GM13977 (cell line): ENCODE measurements around the gene SYK.

Experiments used
- DNase-seq: peaks from one replicate; pipeline ENCODE4 v3.0.0; 2012; ENCODE audit warnings: low spot score
- CTCF ChIP-seq: IDR thresholded peaks from 2 replicates; pipeline ENCODE4 v1.5.1; 2012; ENCODE audit warnings: mild to moderate bottlenecking, control low read depth; ENCODE audit not compliant: insufficient read depth; ENCODE audit errors: extremely low read depth, missing control alignments
- in situ Hi-C: fragments of 300-500 bp; cut with MboI; formaldehyde crosslinking; loops from one replicate; pipeline ENCODE4 v1.12.0; 2022; ENCODE audit warnings: low sequenced_read_pairs, low pct_unique_long_range_greater_than_20kb, mixed read lengths, inconsistent platforms; ENCODE audit not compliant: unreplicated experiment

The SYK gene

GRCh38 chr9:90821697-90822096 is 20.1 kb downstream of the SYK start:
- no peak for DNase-seq
- in situ Hi-C loops: no loop called here
- no peak for TF ChIP-seq CTCF

- in situ Hi-C loops: no loop called here
- TF ChIP-seq CTCF: no peak
- DNase-seq: no peak
Measured at GRCh38 chr9:90822866-90823265, 21.2 kb downstream of the SYK start.

DNA sequence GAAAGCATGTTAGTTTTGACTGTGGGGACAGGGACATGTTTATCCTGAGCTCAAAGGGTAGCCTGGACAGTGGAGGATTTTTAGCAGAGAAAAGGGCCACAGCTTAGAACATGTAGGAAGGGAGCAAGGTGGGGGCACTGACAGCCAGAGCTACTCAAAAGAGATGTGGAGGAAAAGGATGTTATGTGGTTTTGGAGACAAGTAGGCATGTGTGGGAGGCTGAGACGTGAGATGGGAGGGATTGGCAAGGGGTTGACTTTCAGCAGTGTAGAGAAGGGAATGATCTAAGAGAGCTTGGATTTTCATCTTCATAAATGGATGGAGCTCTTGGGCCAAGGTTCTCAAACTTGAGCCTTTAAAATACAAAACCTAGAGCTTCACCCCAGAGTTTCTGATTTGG is 24.0 kb downstream of the SYK start:
- no peak for DNase-seq
- TF ChIP-seq CTCF: no peak
- in situ Hi-C loops: no loop called here

DNA sequence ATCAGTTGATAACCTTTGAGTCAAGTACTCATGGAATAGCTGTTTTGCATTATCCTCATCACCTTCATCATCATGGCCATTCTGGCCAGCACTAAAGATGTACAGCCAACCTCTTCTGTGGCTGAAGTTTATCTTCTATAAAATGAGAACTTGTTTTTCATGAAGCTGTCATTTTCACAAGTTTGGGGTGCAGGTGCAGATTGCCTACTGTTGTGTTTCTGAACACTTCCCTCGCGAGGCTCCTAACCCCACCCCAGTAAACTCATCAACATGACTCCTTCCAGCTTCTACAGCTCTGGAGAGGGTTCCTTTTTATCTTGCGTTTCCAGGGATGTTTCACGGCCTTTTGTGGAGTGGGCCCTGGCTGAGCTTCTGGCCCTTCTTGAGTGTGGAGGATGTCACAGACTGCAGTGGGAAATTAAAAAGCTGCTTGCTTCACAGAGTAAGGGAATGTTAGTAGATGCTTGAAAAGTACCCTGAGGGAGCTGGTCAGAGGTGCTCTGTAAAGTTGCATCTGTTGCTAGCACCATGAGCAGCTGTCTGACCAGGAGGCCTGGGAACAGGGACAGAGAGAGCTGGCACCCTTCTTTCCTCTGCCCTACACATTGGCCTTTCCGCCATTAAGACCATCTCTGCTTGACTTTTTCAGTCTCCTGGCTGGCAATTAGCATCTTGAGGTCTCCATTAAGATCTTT is 24.9 kb downstream of the SYK start:
- in situ Hi-C loops: no loop called here

GRCh38 chr9:90827181-90827871 is 25.7 kb downstream of the SYK start:
- in situ Hi-C loops: no loop called here
- no peak for DNase-seq
- TF ChIP-seq CTCF: no peak

More for the DNA sequence above, 24.9 kb downstream of the SYK start:
- no peak for TF ChIP-seq CTCF
- DNase-seq: no peak

DNA sequence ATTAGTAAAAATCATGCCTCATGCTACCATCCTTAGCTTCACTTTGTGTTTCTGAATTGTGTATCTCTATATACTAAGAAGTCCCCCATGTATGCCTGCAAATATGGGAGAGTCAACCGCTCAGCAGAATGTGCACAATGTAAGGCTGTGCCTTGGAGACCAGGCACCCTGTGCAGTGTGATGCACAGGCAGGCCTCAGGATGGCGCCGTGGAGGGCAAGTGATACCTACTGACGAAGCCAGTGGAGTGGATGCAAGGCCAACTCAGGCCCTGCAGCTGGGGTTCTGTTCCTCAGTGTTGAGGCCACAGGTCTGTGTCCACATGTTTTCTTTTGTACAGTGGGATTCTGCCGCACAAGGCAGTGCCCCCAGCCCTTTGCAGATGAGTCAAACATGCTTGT is 28.4 kb downstream of the SYK start:
- TF ChIP-seq CTCF: peak; percentile 14
- DNase-seq: no peak
- in situ Hi-C loops: no loop called here
